ENCODE results near the gene SCNM1.

The SCNM1 gene

GRCh38 chr1:151165738-151166504, at the start of gene SCNM1, which contains the start of gene LYSMD1:
SCNM1 (plus strand) TSS chr1:151166144; CDS start chr1:151166153, 9 bp downstream.
LYSMD1 (minus strand) TSS chr1:151165902; CDS start chr1:151165258, 644 bp downstream.
- DNase-seq (ENCODE audit: insufficient read length, low spot score) (peak; percentile 84), FAIRE-seq (peak; percentile 92)
- no peak for TF ChIP-seq CTCF (IDR thresholded peaks at IDR 0.05; ENCODE audit: insufficient read depth, missing control alignments)

- no peak for FAIRE-seq
- no peak for DNase-seq (ENCODE audit: insufficient read length, low spot score)
- TF ChIP-seq CTCF (IDR thresholded peaks at IDR 0.05; ENCODE audit: insufficient read depth, missing control alignments): no peak
These were observed 41.1 kb upstream of the SCNM1 start for GRCh38 chr1:151124763-151125403.

DNA sequence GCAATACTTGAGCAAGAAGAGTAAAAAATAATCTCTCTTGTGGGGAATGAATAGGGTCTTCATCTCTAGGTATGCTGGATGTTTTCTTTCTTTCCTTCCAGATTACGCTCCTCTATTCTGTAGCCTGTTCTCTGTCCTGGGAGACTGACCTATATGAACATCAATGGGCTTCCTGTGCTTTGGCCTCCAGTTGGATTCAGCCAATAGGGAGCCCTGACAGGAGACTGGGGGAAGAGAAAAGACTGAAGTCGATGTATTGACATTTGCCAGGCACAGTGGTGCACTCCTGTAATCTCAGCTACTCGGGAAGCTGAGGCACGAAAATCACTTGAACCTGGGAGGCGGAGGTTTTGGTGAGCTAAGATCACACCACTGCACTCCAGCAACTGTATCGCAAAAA, 37.1 kb upstream of the SCNM1 start:
- TF ChIP-seq CTCF (IDR thresholded peaks at IDR 0.05; ENCODE audit: insufficient read depth, missing control alignments): no peak
- DNase-seq (ENCODE audit: insufficient read length, low spot score) (no peak), FAIRE-seq (no peak)

GRCh38 chr1:151130987-151131586, 34.9 kb upstream of the SCNM1 start:
- no peak for FAIRE-seq
- no peak for DNase-seq (ENCODE audit: insufficient read length, low spot score)
- no peak for TF ChIP-seq CTCF (IDR thresholded peaks at IDR 0.05; ENCODE audit: insufficient read depth, missing control alignments)

DNA sequence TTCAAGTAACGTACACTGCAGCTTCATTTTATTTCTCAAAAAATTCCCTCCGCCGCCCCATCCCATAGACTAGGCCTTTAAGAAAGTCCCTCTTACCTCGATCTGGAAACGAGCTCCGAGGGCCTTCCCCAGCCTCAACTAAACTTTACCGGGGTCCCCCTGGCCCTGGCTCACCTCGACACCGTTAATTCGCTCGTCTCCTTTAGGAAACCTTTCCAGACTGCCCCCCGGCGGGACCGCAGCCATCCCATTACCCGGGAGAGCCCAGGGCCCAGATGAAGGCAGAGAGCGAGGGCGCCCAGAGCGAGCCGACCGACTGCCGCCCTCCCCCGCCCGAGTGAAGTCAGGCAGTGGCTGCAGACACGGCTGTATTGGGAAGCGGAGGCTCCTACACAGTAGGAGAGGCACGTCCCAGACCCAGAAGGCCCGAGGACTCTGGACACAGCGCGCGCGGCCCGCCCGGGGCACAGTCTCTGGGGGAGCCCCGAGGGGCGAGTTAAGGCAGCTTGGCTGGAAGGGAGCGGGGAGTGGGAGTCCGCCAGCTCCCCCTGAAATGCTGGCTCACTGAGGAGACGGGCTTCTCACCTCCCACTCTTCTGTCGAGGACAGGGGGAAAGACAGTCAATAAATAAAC, 34.1 kb upstream of the SCNM1 start:
- FAIRE-seq (no peak), DNase-seq (ENCODE audit: insufficient read length, low spot score) (no peak)
- no peak for TF ChIP-seq CTCF (IDR thresholded peaks at IDR 0.05; ENCODE audit: insufficient read depth, missing control alignments)

GRCh38 chr1:151132335-151133017, 33.5 kb upstream of the SCNM1 start:
- FAIRE-seq: no peak
- TF ChIP-seq CTCF (IDR thresholded peaks at IDR 0.05; ENCODE audit: insufficient read depth, missing control alignments): no peak
- DNase-seq (ENCODE audit: insufficient read length, low spot score): no peak

Measured in D721Med (cell line).